HUES6 (cell line): ENCODE measurements around the gene MAML2.

Experiments
- H3K27ac ChIP-seq: 2 replicates; pipeline ENCODE4 v1.7.0; 2013; ENCODE audit warnings: low read depth, mild to moderate bottlenecking, low read length, inconsistent platforms
- H3K27me3 ChIP-seq: 2 replicates; pipeline ENCODE4 v1.6.1; 2013; ENCODE audit warnings: low read length; ENCODE audit not compliant: control insufficient read depth, insufficient read depth
- H3K36me3 ChIP-seq: 2 replicates; pipeline ENCODE4 v1.6.1; 2013; ENCODE audit warnings: low read length; ENCODE audit not compliant: control insufficient read depth, insufficient read depth
- H3K4me1 ChIP-seq: 2 replicates; pipeline ENCODE4 v1.6.1; 2013; ENCODE audit warnings: low read length; ENCODE audit not compliant: control insufficient read depth, insufficient read depth
- H3K4me3 ChIP-seq: 2 replicates; pipeline ENCODE4 v1.5.1; 2013; ENCODE audit warnings: low read depth, low read length
- H3K9ac ChIP-seq: one replicate; pipeline ENCODE4 v1.6.1; 2013; ENCODE audit warnings: mild to moderate bottlenecking, low read length
- H3K9me3 ChIP-seq: 2 replicates; pipeline ENCODE4 v1.6.1; 2013; ENCODE audit warnings: low read depth, low read length; ENCODE audit not compliant: control insufficient read depth, insufficient read depth

The MAML2 gene

DNA sequence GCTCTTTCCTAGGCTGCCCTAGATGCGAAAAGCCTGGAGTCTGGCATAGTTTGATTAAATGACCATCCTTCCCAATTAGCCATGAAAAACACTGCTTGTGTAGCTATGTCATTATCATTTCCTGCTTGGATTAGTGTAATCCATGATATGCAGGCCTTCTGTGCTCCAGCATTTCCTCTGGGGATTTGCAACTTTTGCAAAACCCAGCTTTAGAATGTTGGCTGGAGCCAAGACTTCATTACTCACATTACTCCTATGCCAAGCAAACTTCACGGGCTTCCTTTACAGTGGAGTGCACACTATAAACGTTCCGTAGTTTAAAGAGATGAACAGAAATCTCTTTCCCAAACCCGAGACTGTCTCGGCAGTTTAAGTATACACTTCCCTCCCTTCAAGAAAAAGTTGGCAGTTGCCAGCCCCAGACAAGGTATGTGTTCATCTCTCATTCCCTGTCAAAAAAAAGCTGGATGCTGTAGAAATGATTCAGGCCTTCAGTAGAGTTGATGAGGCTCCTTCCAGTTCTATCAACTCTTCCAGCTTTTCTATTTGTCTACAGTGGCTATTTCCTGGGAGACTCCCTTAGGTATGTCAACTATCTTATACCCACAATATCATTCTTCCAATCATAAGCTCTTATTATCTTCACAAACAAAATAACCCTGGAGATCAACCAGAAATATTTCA, 180.0 kb downstream of the MAML2 start:
- Histone ChIP-seq H3K36me3 (no peaks in the 10 kb centered on the region), H3K27me3 (no peaks in the 10 kb centered on the region), H3K4me1 (peaks cover 44% of the 10 kb centered on the region), H3K27ac (no peak overlapping the region), H3K9me3 (no peaks in the 10 kb centered on the region), H3K4me3 (no peak overlapping the region), H3K9ac (no peak overlapping the region)

DNA sequence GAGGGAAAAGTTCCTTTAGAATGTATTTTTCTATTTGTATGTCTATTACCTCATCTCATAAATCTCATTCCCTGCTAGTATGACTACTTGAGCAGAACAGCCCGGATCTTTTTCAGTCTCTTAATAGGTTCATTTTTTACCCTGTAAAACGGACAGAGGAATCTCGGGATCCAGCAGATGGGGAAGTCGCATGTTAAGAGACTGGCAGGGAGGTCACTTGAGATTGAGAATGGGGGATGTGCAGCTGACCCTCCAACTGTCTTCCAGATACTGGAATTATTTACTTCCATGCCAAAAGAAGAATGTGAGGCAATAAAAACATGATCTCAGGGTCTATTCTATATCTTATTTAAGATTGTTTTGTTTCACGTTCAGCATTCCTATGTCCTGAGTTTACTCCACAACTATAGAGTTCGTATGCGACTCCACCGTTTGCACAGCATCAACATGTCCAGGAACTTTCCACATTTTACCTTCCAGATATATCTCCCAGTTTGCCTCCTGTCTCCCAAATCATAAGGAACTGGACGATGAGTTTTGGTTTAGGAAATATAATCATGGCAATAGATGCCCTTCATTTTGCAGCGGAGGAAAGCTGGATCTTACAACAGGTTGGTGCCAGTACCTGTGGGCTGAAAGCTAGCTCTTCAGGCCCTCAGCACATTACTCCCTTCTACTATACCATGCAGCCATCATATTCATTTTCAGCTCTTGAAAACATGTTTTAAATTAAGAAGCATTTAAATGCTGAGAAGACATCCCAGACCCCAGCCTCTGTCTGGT, 181.5 kb downstream of the MAML2 start:
- Histone ChIP-seq H3K27ac (no peak overlapping the region), H3K4me1 (peaks cover 35% of the 10 kb centered on the region), H3K27me3 (no peaks in the 10 kb centered on the region), H3K9ac (no peak overlapping the region), H3K9me3 (no peaks in the 10 kb centered on the region), H3K36me3 (no peaks in the 10 kb centered on the region), H3K4me3 (no peak overlapping the region)

DNA sequence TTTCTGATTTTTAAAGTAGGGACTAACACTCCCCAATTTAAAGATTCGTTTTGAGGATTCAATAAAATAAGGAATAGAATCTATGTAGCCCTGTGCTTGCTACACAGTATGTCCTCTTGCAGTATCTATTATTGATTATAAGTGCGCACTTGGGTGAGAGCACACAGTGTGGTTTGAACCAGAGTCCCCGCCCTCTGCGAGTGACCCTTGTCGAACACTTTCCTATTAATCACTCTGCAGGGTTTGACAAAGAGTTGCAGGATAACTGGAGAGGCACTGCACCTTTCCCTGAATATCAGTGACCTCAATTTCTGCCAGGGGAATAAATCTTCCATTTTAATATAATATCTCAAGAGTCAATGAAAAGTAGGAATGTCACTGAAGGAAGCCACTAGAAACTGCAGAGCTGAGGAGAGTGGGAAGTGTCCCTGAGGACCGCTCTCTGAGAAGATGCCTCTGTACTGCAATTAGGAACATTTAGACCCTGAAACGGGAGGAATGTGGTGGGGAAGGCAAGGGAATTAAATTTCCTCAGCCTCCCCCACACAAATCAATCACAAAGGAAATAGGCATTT, 182.2 kb downstream of the MAML2 start:
- Histone ChIP-seq H3K4me1 (peaks cover 35% of the 10 kb centered on the region), H3K9ac (no peak overlapping the region), H3K27me3 (no peaks in the 10 kb centered on the region), H3K36me3 (no peaks in the 10 kb centered on the region), H3K4me3 (no peak overlapping the region), H3K27ac (no peak overlapping the region), H3K9me3 (no peaks in the 10 kb centered on the region)

DNA sequence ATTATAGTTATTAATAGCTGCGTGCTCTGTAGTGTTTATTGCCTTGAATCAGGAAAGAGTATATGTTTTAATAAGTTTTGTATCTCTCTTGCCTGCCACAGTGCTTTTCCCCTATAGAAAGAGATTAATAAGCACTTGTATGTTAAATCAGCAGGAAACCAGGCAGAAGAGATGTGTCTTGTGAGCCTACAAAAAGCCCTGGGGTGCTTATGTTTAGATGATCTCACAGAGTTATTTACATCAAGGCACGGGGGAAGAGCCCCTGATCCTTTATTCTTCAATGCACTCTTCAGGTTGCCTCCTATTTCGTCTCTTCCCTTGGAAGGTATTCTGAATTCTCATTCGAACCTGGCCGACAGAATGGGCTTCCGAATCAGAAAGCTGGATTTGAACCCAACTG, 183.0 kb downstream of the MAML2 start:
- Histone ChIP-seq H3K4me1 (peaks cover 38% of the 10 kb centered on the region), H3K9me3 (no peaks in the 10 kb centered on the region), H3K9ac (no peak overlapping the region), H3K36me3 (no peaks in the 10 kb centered on the region), H3K27me3 (no peaks in the 10 kb centered on the region), H3K4me3 (no peak overlapping the region), H3K27ac (no peak overlapping the region)

DNA sequence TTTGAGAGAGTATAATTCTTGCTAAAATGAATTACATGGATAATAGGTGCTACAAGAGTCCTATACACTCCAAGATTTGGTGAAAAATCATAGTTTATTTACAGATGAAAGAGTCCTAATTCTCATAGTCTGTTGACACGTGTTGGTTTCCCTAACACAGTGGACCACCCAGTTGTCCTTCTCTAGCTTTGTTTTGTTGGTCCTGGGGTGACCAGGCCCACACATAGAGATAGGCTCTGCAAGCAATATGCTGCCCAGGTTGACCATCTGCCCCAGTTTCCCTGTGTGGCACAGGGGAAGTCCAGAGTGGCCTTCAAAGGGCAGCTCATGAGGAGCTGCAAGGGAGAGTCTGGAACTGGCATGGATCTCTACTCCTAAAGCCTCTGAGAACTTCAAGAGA, 184.9 kb downstream of the MAML2 start:
- H3K4me1 ChIP-seq, result peaks cover 49% of the 10 kb centered on the region
- H3K27ac ChIP-seq, result no peak overlapping the region
- H3K36me3 ChIP-seq, result no peaks in the 10 kb centered on the region

DNA sequence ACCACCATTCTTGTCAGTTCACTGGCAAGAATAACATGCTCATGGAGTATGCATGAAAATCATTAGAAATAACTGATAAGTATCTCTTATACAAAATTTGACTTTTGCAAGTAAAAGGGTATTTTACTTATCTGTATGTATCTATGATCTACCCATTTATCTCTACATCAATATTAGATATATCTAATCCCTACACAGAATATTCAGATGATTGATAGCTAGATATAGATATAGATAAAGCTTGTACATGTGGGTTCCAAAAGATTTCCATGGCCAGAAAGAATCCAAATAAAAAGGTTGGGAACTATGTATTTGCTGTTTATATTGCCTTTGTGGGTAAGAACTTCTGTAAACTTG, 185.5 kb downstream of the MAML2 start:
- no peaks in the 10 kb centered on the region for H3K36me3 ChIP-seq
- no peaks in the 10 kb centered on the region for H3K9me3 ChIP-seq
- H3K27ac ChIP-seq, result no peak overlapping the region
- no peaks in the 10 kb centered on the region for H3K27me3 ChIP-seq
- no peak overlapping the region for H3K9ac ChIP-seq
- peaks cover 53% of the 10 kb centered on the region for H3K4me1 ChIP-seq
- H3K4me3 ChIP-seq, result no peak overlapping the region

More for the DNA sequence above, 184.9 kb downstream of the MAML2 start:
- H3K4me3 ChIP-seq, result no peak overlapping the region
- no peaks in the 10 kb centered on the region for H3K27me3 ChIP-seq
- no peaks in the 10 kb centered on the region for H3K9me3 ChIP-seq
- H3K9ac ChIP-seq, result no peak overlapping the region

DNA sequence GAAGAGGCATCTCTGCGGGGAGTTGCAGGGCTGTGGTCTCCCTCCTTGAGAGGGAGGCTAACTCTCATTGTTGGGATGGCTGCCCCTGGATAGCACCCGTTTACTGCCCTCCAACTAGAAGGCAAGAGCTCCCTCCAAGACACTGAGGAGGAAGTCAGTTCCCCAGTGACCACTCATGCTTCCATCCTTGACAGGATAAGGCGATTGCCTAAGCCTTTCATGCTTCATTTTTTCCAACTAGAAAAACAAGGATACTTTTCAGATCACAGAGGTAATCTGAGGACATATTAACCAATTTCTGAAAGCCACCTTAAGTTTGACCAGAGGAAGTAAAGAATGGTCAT, 186.6 kb downstream of the MAML2 start:
- H3K9me3 ChIP-seq, result no peaks in the 10 kb centered on the region
- H3K27me3 ChIP-seq, result no peaks in the 10 kb centered on the region
- no peaks in the 10 kb centered on the region for H3K36me3 ChIP-seq
- peaks cover 48% of the 10 kb centered on the region for H3K4me1 ChIP-seq
- no peak overlapping the region for H3K9ac ChIP-seq
- H3K4me3 ChIP-seq, result no peak overlapping the region
- H3K27ac ChIP-seq, result no peak overlapping the region

DNA sequence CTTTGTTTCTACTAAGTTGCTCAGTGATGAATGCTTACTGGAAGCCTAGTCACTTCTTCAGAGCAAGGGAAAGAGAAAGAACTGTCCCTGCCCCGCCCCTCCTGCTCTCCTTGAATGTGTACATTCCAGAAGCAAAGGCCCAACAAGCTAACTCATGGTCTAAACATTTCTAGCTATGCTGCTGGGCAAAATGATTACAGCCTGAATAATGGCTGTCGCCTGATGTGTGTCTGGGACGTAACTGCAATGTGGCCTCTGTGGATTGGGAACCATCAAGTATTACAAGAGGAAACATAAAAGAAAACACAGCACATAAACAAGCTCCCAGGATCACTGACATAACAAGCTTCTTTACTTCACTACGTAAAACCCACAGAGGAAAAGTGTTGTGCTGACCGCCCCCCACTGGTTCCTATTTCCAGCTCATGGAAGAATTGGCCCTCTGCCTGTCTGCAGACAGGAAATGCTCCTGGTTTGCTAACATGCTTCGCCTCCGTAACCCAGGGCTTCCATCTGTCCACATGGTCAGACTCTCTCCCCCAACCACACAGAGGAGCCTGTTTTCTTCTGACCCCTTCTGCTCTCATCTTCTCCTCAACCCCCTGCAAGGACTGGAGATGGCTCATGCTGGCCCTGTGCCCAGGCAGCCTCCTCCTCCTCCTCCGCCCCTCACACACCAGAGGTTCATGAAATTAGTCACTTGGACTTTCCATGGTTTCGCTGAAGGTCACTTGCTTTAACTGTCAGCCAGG, 187.2 kb downstream of the MAML2 start:
- H3K27ac ChIP-seq, result no peak overlapping the region

DNA sequence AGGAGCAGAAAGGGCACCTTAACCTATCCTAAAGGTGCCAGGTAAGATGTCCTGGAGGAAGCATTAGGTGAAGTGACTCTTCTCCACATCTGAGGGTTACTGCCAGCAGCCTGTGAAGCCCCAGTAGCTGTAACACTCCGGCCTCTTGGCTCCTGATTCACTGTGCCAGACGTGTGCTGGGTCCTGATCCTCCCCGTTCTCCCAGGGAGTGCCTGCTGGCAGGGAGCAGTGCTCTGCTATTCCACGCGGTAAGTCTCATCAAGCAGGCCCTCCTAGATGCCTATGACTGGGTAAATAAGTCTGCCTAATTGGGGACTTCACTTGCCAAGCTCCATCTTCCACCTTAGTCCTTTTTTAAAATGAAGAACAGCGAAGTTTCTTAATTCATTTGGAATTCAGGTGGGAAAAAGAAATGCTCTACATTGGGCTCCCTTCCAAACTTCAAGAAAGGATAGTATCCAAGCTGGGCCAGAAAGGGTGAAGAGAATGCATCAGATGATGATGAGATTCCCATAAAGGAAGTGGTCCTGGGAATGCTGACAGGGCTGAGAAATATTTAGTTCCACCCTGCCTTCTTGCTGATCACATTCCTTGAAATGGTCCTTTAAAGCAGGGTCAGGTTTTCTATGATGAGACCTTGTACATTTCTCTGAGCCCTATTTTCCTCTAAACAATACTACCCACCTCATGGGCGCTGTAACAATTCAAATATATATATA, 188.0 kb downstream of the MAML2 start:
- no peak overlapping the region for H3K4me3 ChIP-seq
- H3K4me1 ChIP-seq, result peaks cover 38% of the 10 kb centered on the region
- no peaks in the 10 kb centered on the region for H3K27me3 ChIP-seq
- H3K9ac ChIP-seq, result no peak overlapping the region
- no peaks in the 10 kb centered on the region for H3K9me3 ChIP-seq
- no peaks in the 10 kb centered on the region for H3K36me3 ChIP-seq
- no peak overlapping the region for H3K27ac ChIP-seq

More for the DNA sequence above, 187.2 kb downstream of the MAML2 start:
- no peak overlapping the region for H3K4me3 ChIP-seq
- no peaks in the 10 kb centered on the region for H3K9me3 ChIP-seq
- no peaks in the 10 kb centered on the region for H3K27me3 ChIP-seq
- no peaks in the 10 kb centered on the region for H3K36me3 ChIP-seq
- H3K9ac ChIP-seq, result no peak overlapping the region
- H3K4me1 ChIP-seq, result peaks cover 43% of the 10 kb centered on the region

DNA sequence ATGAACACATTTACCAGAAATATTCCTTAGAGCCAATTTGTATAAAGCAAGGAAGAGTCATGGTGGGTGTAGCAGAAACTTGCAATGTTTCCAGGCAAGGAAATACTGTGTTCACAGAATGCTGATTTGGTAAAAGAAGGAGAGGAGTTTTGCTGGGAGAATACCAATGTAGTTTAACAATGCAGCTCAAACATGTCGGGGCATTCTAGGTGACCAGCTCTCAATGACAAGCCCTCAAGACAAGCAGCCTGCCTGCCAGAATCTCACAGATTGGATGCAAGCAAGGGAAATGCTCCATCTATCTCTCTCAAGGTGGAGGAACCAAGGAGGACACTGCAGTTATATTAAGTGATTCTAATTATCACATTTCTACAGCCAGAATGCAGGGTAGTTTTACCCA, 190.4 kb downstream of the MAML2 start:
- Histone ChIP-seq H3K36me3 (no peaks in the 10 kb centered on the region), H3K4me3 (no peak overlapping the region), H3K27me3 (no peaks in the 10 kb centered on the region), H3K4me1 (peaks cover 41% of the 10 kb centered on the region), H3K9ac (no peak overlapping the region), H3K27ac (no peak overlapping the region), H3K9me3 (no peaks in the 10 kb centered on the region)
